GM13976 (cell line): ENCODE data around the gene PTGES2.

Experiments
- DNase-seq: peaks from one replicate; pipeline ENCODE4 v3.0.0; 2012; ENCODE audit warnings: low spot score
- CTCF ChIP-seq: IDR thresholded peaks from 2 replicates; pipeline ENCODE4 v1.5.1; 2012; ENCODE audit warnings: borderline replicate concordance, mild to moderate bottlenecking; ENCODE audit not compliant: insufficient read depth; ENCODE audit errors: extremely low read depth, missing control alignments, control extremely low read depth
- in situ Hi-C: fragments of 300-500 bp; cut with MboI; formaldehyde crosslinking; loops from one replicate; pipeline ENCODE4 v1.12.0; 2022; ENCODE audit warnings: low sequenced_read_pairs, mixed read lengths, inconsistent platforms; ENCODE audit not compliant: unreplicated experiment

The PTGES2 gene

GRCh38 chr9:128091144-128091543, 36.4 kb downstream of the PTGES2 start:
- TF ChIP-seq CTCF, result no peak
- in situ Hi-C loops, result no loop called here
- no peak for DNase-seq

DNA sequence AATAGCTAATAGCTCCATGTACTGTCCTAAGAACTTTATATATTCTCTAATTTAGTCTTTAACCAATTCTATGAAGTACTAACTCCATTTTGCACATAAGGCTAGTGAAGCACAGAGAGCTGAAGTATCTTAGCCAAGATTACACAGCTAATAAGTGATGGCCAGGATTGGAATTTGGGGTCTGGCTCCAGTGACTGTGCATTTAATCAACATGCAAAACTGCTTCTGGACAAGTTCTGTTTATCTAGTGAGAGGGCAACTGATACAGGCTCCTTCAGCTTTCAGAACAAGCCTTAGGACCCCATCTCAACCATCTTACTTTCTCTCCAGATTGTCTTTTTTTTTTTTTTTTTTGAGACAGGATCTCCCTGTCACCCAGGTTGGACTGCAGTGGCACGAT, 38.2 kb downstream of the PTGES2 start:
- in situ Hi-C loops, result no loop called here
- TF ChIP-seq CTCF, result no peak
- DNase-seq, result no peak

DNA sequence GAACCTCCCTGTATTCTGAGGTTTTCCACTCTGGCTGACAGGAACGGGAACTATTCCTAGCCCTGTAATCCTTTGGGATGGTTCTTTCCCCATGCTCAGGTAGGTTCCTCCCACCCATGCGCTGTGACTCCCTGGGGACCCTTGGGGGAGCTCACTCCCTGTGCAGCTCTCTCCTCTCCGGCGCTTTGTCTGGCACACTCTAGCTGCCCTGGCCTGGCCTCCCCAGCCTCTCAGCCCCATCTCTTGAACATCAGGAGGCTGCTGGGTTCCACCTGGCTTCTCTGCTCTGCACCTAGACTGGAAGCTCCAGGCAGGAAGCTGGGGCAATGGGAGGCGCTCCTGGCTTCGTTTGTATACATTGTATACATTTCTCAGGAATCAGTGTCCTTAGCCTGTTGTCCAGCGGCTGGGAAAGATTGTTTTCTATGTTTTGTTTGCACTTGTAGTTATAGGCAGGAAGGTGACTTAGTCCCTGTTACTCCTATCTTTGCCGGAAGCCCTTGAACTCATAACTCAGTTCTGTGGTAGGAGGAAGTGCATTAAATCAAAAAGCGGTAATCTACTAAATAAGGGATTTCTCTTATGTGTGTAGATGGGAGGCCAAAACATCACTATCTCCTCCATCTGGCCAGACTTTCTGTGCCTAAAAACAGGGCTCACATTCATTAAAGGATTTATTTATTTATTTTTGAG, 39.1 kb downstream of the PTGES2 start:
- in situ Hi-C loops, result no loop called here
- TF ChIP-seq CTCF, result no peak

DNA sequence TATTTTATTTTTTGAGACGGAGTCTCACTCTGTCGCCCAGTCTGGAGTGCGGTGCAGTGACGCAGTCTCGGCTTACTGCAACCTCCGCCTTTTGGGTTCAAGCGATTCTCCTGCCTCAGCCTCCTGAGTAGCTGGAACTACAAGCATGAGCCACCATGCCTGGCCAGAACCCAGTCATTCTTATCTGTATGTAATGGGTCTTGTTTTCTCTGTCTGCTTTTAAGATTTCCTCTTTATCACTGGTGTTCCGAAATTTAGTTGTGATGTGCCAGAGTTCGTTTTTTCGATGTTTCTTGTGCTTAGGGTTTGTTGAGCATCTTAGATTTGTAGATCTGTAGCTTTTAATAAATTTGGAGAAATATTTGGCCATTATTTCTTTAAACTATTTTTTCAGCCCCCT, 40.3 kb downstream of the PTGES2 start:
- no peak for TF ChIP-seq CTCF
- no peak for DNase-seq
- in situ Hi-C loops, result no loop called here

More for the DNA sequence above, 39.1 kb downstream of the PTGES2 start:
- no peak for DNase-seq

GRCh38 chr9:128085943-128086342, 41.6 kb downstream of the PTGES2 start:
- no peak for TF ChIP-seq CTCF
- no peak for DNase-seq
- in situ Hi-C loops, result no loop called here

GRCh38 chr9:128084746-128085145, 42.8 kb downstream of the PTGES2 start:
- in situ Hi-C loops, result no loop called here
- TF ChIP-seq CTCF, result no peak

More at GRCh38 chr9:128084746-128085145, 42.8 kb downstream of the PTGES2 start:
- no peak for DNase-seq
